ENCODE results near the gene DICER1.
"Not testable (repeated sequence)": the region's sequence is repeated elsewhere in the genome, so short reads cannot be mapped to it uniquely, and the experiment has no call there.

The DICER1 gene

DNA sequence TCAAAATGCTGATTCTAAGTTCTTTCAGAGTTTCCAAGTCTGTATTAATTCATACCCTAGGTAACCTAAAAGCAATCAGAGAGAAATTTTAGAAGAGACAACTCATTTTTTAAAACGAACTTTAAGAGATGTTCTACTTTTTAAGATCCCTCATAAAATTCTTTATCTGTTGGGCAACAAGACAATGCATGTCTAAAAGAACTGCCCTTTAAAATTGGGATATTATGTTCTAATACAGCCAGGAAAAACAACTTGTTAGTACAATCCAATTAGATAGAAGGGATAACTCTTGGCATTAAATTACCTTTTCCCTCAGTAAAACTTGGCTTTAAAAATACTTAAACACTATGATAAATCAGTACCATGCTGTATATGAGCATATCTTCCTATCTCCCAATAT, 15.6 kb downstream of the DICER1 start:
- intact Hi-C loops (cut with DNase I; ENCODE audit: low total_unique reads) = no loop called here
- TF ChIP-seq, protein P1, sequence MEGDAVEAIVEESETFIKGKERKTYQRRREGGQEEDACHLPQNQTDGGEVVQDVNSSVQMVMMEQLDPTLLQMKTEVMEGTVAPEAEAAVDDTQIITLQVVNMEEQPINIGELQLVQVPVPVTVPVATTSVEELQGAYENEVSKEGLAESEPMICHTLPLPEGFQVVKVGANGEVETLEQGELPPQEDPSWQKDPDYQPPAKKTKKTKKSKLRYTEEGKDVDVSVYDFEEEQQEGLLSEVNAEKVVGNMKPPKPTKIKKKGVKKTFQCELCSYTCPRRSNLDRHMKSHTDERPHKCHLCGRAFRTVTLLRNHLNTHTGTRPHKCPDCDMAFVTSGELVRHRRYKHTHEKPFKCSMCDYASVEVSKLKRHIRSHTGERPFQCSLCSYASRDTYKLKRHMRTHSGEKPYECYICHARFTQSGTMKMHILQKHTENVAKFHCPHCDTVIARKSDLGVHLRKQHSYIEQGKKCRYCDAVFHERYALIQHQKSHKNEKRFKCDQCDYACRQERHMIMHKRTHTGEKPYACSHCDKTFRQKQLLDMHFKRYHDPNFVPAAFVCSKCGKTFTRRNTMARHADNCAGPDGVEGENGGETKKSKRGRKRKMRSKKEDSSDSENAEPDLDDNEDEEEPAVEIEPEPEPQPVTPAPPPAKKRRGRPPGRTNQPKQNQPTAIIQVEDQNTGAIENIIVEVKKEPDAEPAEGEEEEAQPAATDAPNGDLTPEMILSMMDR (IDR thresholded peaks at IDR 0.05) = no peak
- H3K36me3 ChIP-seq = no peaks in the 10 kb centered on the region
- no peak for DNase-seq
- H3K27me3 ChIP-seq = no peaks in the 10 kb centered on the region
- no peak overlapping the region for H3K4me3 ChIP-seq
- H3K9me3 ChIP-seq = peaks cover 0 to 6% (median 0%) of the 10 kb centered on the region in 3 donors
- H3K4me1 ChIP-seq = peaks cover 0 to 83% (median 33%) of the 10 kb centered on the region in 4 donors
- no peak overlapping the region for H3K27ac ChIP-seq

DNA sequence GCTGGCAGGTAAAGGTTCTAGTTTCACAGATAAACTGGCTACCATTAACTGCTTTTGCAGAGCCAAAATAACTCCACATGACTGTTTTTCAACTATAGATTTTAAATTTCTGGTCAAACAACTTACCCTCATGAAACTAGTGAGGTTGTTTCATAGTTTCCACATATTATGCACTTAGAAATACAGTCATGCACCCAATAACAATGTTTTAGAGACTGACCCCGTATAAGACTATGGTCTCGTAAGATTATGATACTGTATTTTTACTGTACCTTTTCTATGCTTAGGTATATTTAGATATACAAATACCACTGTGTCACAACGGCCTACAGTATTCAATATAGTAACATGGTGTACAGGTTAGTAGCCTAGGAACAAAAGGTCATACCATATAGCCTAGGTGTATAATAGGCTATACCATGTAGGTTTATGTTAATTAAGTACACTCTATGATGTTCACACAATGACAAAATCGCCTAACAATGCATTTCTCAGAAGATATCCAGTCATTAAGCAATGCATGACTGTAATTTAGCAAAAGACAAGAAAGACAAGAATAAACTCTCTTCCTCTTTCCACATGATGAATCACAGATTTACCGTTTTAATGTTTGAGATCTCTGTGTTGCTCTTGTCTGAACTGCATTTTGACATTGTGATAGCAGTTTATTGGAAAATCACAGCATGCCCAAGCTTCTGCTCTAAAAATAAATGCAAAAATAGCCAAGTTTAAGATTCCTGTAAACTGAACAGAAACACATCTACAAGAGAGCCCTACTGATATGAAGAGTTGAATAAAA, 17.1 kb downstream of the DICER1 start:
- no peak for DNase-seq
- Histone ChIP-seq H3K9me3 (peaks cover 0 to 6% (median 0%) of the 10 kb centered on the region in 3 donors), H3K36me3 (no peaks in the 10 kb centered on the region), H3K4me3 (no peak overlapping the region), H3K27me3 (no peaks in the 10 kb centered on the region), H3K4me1 (peaks cover 0 to 81% (median 35%) of the 10 kb centered on the region in 4 donors), H3K27ac (no peak overlapping the region)
- TF ChIP-seq, protein P1 (IDR thresholded peaks at IDR 0.05) = no peak
- intact Hi-C loops (cut with DNase I; ENCODE audit: low total_unique reads) = no loop called here

DNA sequence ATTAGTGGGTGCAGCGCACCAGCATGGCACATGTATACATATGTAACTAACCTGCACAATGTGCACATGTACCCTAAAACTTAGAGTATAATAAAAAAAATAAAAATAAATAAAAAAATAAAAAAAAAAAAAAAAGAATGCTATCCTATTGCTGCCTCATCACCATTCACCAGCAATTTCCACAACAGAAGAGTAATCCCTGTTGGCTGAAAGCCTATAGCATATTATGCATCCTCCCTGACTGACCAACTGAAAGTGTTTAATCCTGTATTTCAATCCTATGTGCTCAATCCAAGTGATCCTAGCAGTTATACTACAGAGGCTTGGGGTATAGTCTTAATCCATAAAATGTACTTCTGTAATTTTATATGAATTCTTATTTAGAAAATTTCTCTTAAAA, 18.5 kb downstream of the DICER1 start:
- Histone ChIP-seq H3K27ac (no peak overlapping the region), H3K4me1 (peaks cover 0 to 88% (median 36%) of the 10 kb centered on the region in 4 donors)
- intact Hi-C loops (cut with DNase I; ENCODE audit: low total_unique reads) = no loop called here

DNA sequence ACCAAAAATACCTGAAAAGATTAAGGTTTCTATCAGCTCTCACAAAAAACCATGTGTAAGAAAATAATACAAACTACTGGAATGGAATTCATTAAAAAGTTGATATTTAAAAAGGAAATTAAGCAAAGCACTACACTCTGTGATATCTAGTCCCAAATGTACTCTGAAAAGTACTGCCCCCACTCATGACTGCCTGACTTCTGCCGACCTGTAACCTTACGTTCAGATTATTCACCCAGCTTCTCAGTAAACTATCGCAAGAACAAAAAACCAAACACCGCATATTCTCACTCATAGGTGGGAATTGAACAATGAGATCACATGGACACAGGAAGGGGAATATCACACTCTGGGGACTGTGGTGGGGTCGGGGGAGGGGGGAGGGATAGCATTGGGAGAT, 18.9 kb downstream of the DICER1 start:
- intact Hi-C loops (cut with DNase I; ENCODE audit: low total_unique reads); H3K27me3 ChIP-seq; H3K4me3 ChIP-seq; H3K27ac ChIP-seq; H3K36me3 ChIP-seq; DNase-seq; H3K9me3 ChIP-seq: not testable (repeated sequence)
- peaks cover 0 to 84% (median 34%) of the 10 kb centered on the region in 4 donors for H3K4me1 ChIP-seq

More for the DNA sequence above, 18.5 kb downstream of the DICER1 start:
- DNase-seq = no peak
- H3K4me3 ChIP-seq = no peak overlapping the region
- no peaks in the 10 kb centered on the region for H3K36me3 ChIP-seq
- TF ChIP-seq, protein P1 (IDR thresholded peaks at IDR 0.05) = no peak
- H3K9me3 ChIP-seq = no peaks in the 10 kb centered on the region
- H3K27me3 ChIP-seq = no peaks in the 10 kb centered on the region

DNA sequence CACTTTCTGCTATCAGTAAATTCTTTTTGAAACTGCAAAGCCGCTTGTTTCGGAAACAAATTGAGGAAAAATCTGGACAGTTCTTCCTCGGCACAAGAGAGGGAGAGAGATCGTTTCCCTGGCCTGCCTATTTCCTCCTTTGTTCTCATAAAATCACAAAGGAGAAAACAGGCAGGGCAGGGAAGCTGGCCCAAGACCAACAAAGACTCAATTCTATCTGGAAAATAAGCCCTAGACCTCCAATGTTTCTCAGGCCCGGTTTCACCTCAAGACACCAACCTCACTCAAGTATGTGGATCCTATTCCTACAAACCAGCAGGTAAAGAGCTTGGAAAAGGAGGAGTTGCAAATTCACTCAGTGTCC, 19.5 kb downstream of the DICER1 start:
- TF ChIP-seq, protein P1 (IDR thresholded peaks at IDR 0.05) = no peak
- Histone ChIP-seq H3K36me3 (peaks cover 0 to 6% (median 6%) of the 10 kb centered on the region in 3 donors), H3K27ac (no peak overlapping the region), H3K9me3 (no peaks in the 10 kb centered on the region), H3K4me3 (no peak overlapping the region), H3K4me1 (peaks cover 0 to 77% (median 31%) of the 10 kb centered on the region in 4 donors), H3K27me3 (no peaks in the 10 kb centered on the region)
- intact Hi-C loops (cut with DNase I; ENCODE audit: low total_unique reads) = no loop called here
- no peak for DNase-seq

DNA sequence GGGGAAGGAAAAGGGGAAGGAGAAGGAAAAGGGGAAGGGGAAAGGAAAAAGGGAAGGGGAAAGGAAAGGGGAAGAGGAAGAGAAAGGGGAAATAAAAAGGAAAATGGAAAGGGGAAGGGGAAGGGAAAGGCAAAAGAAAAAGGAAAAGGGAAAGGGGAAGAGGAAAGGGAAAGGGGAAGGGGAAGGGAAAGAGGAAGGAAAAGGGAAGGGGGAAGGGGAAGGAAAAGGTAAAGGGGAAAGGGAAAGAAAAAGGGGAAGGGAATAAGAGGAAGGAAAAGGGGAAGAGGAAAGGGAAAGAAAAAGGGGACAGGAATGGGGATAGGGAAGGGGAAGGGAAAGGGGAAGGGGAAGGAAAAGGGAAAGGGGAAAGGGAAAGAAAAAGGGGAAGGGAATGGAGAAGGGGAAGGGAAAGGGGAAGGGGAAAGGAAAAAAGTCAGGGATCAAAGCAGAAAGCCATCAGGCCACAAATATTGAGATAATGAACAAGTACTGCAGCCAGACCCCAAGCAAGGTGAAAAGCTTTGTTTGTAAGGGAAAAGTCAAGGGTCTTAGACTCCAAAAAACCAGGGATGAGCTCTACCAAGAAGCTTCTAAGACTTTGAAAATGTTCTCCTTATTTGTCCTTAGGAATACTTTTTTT, 20.0 kb downstream of the DICER1 start:
- intact Hi-C loops (cut with DNase I; ENCODE audit: low total_unique reads) = no loop called here
- no peak for DNase-seq
- H3K4me1 ChIP-seq = peaks cover 0 to 72% (median 29%) of the 10 kb centered on the region in 4 donors
- no peak overlapping the region for H3K4me3 ChIP-seq
- peaks cover 3 to 10% (median 10%) of the 10 kb centered on the region in 3 donors for H3K36me3 ChIP-seq
- H3K27ac ChIP-seq = no peak overlapping the region
- no peaks in the 10 kb centered on the region for H3K9me3 ChIP-seq
- TF ChIP-seq, protein P1 (IDR thresholded peaks at IDR 0.05) = no peak
- H3K27me3 ChIP-seq = no peaks in the 10 kb centered on the region
